HG03575 (cell line): ENCODE measurements around the gene KCNG1.

ENCODE experiments used
- ATAC-seq: cut with Tn5 transposase; IDR thresholded peaks from one replicate; pipeline ENCODE4 v1.9.1; 2021; ENCODE audit not compliant: unreplicated experiment, insufficient number of reproducible peaks, low FRiP score; ENCODE audit errors: extremely low read depth

KCNG1 gene

GRCh38 chr20:51017251-51017650 is 5.7 kb downstream of the KCNG1 start:
- no peak for ATAC-seq

- no peak for ATAC-seq
These were observed 6.4 kb downstream of the KCNG1 start for GRCh38 chr20:51016521-51016920.

- no peak for ATAC-seq
These were observed 7.8 kb downstream of the KCNG1 start for GRCh38 chr20:51014797-51015722.

GRCh38 chr20:51013577-51014330 is 9.2 kb downstream of the KCNG1 start:
- ATAC-seq = no peak

GRCh38 chr20:51012357-51012756 is 10.6 kb downstream of the KCNG1 start:
- ATAC-seq = no peak

- no peak for ATAC-seq
These were observed 11.4 kb downstream of the KCNG1 start for GRCh38 chr20:51011479-51011878.

GRCh38 chr20:51010932-51011331 is 12.0 kb downstream of the KCNG1 start:
- no peak for ATAC-seq

GRCh38 chr20:51010043-51010365 is 12.9 kb downstream of the KCNG1 start:
- no peak for ATAC-seq

GRCh38 chr20:51009303-51010042 is 13.4 kb downstream of the KCNG1 start:
- ATAC-seq = no peak

GRCh38 chr20:51008718-51009117 is 14.2 kb downstream of the KCNG1 start:
- no peak for ATAC-seq

- ATAC-seq = no peak
These were observed 17.7 kb downstream of the KCNG1 start for GRCh38 chr20:51005214-51005613.

- ATAC-seq = no peak
These were observed 18.1 kb downstream of the KCNG1 start for GRCh38 chr20:51004781-51005180.

GRCh38 chr20:51004305-51004727 is 18.6 kb downstream of the KCNG1 start:
- no peak for ATAC-seq

- ATAC-seq = no peak
These were observed 19.2 kb downstream of the KCNG1 start for GRCh38 chr20:51003753-51004152.

GRCh38 chr20:51002633-51003032 is 20.3 kb downstream of the KCNG1 start:
- ATAC-seq = no peak

GRCh38 chr20:51001430-51002265 is 21.3 kb downstream of the KCNG1 start:
- ATAC-seq = no peak

GRCh38 chr20:50999355-50999754 is 23.6 kb downstream of the KCNG1 start:
- ATAC-seq = no peak

- ATAC-seq = no peak
These were observed 25.7 kb downstream of the KCNG1 start for GRCh38 chr20:50996901-50997865.
